GM18870 (cell line): Measurements from ENCODE around the gene SLC43A1.
A peak's percentile ranks its signal among the peaks of the same experiment; 100 is the strongest.
"Not testable (repeated sequence)": the region's sequence is repeated elsewhere in the genome, so short reads cannot be mapped to it uniquely, and the experiment has no call there.

Experiments
- ATAC-seq: cut with Tn5 transposase; IDR thresholded peaks from one replicate; pipeline ENCODE4 v1.9.1; 2021; ENCODE audit warnings: moderate library complexity; ENCODE audit not compliant: unreplicated experiment

SLC43A1 gene

GRCh38 chr11:57515332-57516060 lies at the start of gene SLC43A1:
SLC43A1 (minus strand) TSS chr11:57515702; CDS start chr11:57514111, 1,591 bp downstream.
- ATAC-seq, result no peak

GRCh38 chr11:57562596-57562995 lies 47.1 kb upstream of the SLC43A1 start:
- ATAC-seq, result no peak

GRCh38 chr11:57560146-57560545 lies 44.6 kb upstream of the SLC43A1 start:
- ATAC-seq, result no peak

- no peak for ATAC-seq
Measured at GRCh38 chr11:57556041-57556440, 40.5 kb upstream of the SLC43A1 start.

- no peak for ATAC-seq
Measured at GRCh38 chr11:57555393-57555792, 39.9 kb upstream of the SLC43A1 start.

- no peak for ATAC-seq
Measured at GRCh38 chr11:57552479-57552878, 37.0 kb upstream of the SLC43A1 start.

GRCh38 chr11:57551941-57552340 lies 36.4 kb upstream of the SLC43A1 start:
- ATAC-seq, result no peak

- no peak for ATAC-seq
Measured at GRCh38 chr11:57549983-57550382, 34.5 kb upstream of the SLC43A1 start.

GRCh38 chr11:57547854-57548377 lies 32.4 kb upstream of the SLC43A1 start:
- peak; percentile 86 for ATAC-seq

- ATAC-seq, result peak; percentile 35
Measured at GRCh38 chr11:57546869-57547475, 31.5 kb upstream of the SLC43A1 start.

- no peak for ATAC-seq
Measured at GRCh38 chr11:57546451-57546850, 30.9 kb upstream of the SLC43A1 start.

GRCh38 chr11:57545883-57546282 lies 30.4 kb upstream of the SLC43A1 start:
- no peak for ATAC-seq

- ATAC-seq, result no peak
Measured at GRCh38 chr11:57544566-57544965, 29.1 kb upstream of the SLC43A1 start.

GRCh38 chr11:57543593-57543992 lies 28.1 kb upstream of the SLC43A1 start:
- no peak for ATAC-seq

GRCh38 chr11:57542582-57542981 lies 27.1 kb upstream of the SLC43A1 start:
- ATAC-seq, result no peak

GRCh38 chr11:57541169-57541568 lies 25.7 kb upstream of the SLC43A1 start:
- ATAC-seq, result no peak

- no peak for ATAC-seq
Measured at GRCh38 chr11:57539342-57539741, 23.8 kb upstream of the SLC43A1 start.

- ATAC-seq, result no peak
Measured at GRCh38 chr11:57536947-57537619, 21.6 kb upstream of the SLC43A1 start, which contains the start of gene SMTNL1. SMTNL1 (plus strand) TSS chr11:57537595; CDS start chr11:57542643, 5,048 bp downstream.

GRCh38 chr11:57534449-57534848 lies 18.9 kb upstream of the SLC43A1 start:
- not testable (repeated sequence) for ATAC-seq

- ATAC-seq, result peak; percentile 99
Measured at GRCh38 chr11:57530596-57531507, 15.3 kb upstream of the SLC43A1 start, which contains the start of gene TIMM10. TIMM10 (minus strand) TSS chr11:57530754; CDS start chr11:57530189, 565 bp downstream.
